HL-60 (cell line): Measurements from ENCODE around the gene ZNF555.

Source experiments
- CTCF ChIP-seq: IDR thresholded peaks from one replicate; pipeline ENCODE4 v1.5.1; 2011; ENCODE audit warnings: low read length, control low read depth, inconsistent platforms; ENCODE audit not compliant: insufficient read depth
- POLR2AphosphoS5 ChIP-seq: IDR thresholded peaks from 2 replicates; pipeline ENCODE4 v1.6.1; 2012; ENCODE audit warnings: low read depth

- no peak for TF ChIP-seq CTCF
- no peak for TF ChIP-seq POLR2AphosphoS5
Observed at GRCh38 chr19:2797280-2797679, 44.0 kb upstream of the ZNF555 start.
